Thoracic aorta (tissue), 2 donors: Measurements from ENCODE around the gene QARS1. TPM values are rescaled to one million over a fixed set of nuclear protein-coding genes. Genes with fewer than 3 reads are reported as not detected.

ENCODE experiments used
- ATAC-seq: fragments of 150-250 bp; one replicate; pipeline ENCODE4 v1.8.0; 2017; ENCODE audit warnings: low read depth; ENCODE audit not compliant: insufficient number of reproducible peaks, low FRiP score
- DNase-seq: peaks from one replicate; pipeline ENCODE4 v3.0.0-alpha.2; 2020; ENCODE audit warnings: low spot score
- H3K27ac ChIP-seq, 2 donors: fragments of 200-600 bp; sonication (generic); 1 replicate in 1 of 2; 2 replicates in 1 of 2; pipeline ENCODE4 v1.5.1; 2016; ENCODE audit warnings: mild to moderate bottlenecking in 2 of 2, moderate library complexity in 2 of 2
- H3K27me3 ChIP-seq: fragments of 200-600 bp; sonication (generic); replicated peaks from 2 replicates; pipeline ENCODE4 v1.6.0; 2016; ENCODE audit warnings: mild to moderate bottlenecking; ENCODE audit not compliant: insufficient read depth
- H3K36me3 ChIP-seq: fragments of 200-600 bp; sonication (generic); one replicate; pipeline ENCODE4 v1.5.1; 2016
- H3K4me1 ChIP-seq, 2 donors: fragments of 200-600 bp; sonication (generic); 1 replicate in 1 of 2; 2 replicates in 1 of 2; pipeline versions ENCODE4 v1.5.1 to v1.6.0; 2016; ENCODE audit warnings: low read depth in 2 of 2, mild to moderate bottlenecking in 1 of 2; ENCODE audit not compliant: control insufficient read depth in 1 of 2
- H3K4me3 ChIP-seq: fragments of 200-600 bp; sonication (generic); 2 replicates; pipeline ENCODE4 v1.5.1; 2016; ENCODE audit warnings: mild to moderate bottlenecking
- H3K9me3 ChIP-seq: fragments of 200-600 bp; sonication (generic); 2 replicates; pipeline ENCODE4 v1.5.1; 2016
- CTCF ChIP-seq: fragments of 200-600 bp; sonication (generic); IDR thresholded peaks from one replicate; pipeline ENCODE4 v1.5.1; 2019; ENCODE audit warnings: antibody characterized with exemption
- total RNA-seq, 2 donors: library from RNA; depleted of rRNA; stranded (reverse); fragments of >200 nt; gene quantifications; one replicate each; pipeline versions ENCODE4 v1.1.0 to v1.2.3, GENCODE V29; 2016

Gene QARS1
- total RNA-seq, 2 donors from 2014 or later = 143 to 179 TPM

DNA sequence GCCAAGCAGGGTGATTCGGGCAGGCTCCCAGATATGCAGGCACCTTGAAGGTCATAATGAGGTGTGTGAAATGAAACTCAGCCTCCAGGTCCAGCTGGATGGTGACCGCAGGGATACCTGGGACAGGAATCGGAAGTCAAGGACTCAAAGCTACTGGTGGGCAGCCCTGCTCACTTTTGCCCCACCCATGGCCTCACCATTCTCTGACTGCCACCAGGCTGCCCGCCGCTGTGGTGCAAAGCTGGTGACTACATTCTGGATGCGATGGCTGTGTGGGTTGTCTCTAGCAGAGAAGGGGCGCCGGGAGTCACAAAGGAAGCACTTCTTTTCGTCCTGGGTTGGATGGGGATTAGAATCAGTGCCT lies 27.5 kb upstream of the QARS1 start:
- no peak for TF ChIP-seq CTCF
- Histone ChIP-seq H3K27me3 (no peaks in the 10 kb centered on the region), H3K36me3 (peaks cover 22% of the 10 kb centered on the region), H3K4me1 (peaks cover 14 to 41% of the 10 kb centered on the region in 2 donors), H3K27ac (peak overlapping the region; percentile 88 to 94), H3K4me3 (peak overlapping the region; percentile 84), H3K9me3 (no peaks in the 10 kb centered on the region)
- ATAC-seq (no peak), DNase-seq (no peak)

DNA sequence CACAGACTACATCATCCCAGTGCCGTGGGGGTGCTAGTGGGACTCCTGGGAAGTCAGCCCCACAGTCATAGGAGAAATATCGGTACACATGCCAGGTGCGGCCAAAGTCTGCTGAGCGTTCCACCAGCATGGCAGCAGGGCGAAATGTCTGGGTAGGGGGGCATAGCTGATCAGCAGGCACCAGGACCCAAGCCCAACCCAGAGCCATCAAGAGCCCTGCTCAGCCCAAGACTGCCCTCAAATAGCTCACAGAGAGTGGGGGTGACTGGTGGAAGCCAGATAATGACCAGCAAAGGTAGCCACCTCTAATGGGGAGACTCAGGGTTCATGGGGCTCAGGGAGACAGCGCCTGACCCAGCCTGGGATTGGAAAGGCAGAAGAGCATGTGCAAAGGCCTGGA lies 27.0 kb upstream of the QARS1 start:
- Histone ChIP-seq H3K9me3 (no peaks in the 10 kb centered on the region), H3K36me3 (peaks cover 22% of the 10 kb centered on the region), H3K27ac (peak overlapping the region; percentile 88 to 94), H3K27me3 (no peaks in the 10 kb centered on the region), H3K4me3 (peak overlapping the region; percentile 84), H3K4me1 (peaks cover 14 to 41% of the 10 kb centered on the region in 2 donors)
- DNase-seq (no peak), ATAC-seq (no peak)
- TF ChIP-seq CTCF = no peak

DNA sequence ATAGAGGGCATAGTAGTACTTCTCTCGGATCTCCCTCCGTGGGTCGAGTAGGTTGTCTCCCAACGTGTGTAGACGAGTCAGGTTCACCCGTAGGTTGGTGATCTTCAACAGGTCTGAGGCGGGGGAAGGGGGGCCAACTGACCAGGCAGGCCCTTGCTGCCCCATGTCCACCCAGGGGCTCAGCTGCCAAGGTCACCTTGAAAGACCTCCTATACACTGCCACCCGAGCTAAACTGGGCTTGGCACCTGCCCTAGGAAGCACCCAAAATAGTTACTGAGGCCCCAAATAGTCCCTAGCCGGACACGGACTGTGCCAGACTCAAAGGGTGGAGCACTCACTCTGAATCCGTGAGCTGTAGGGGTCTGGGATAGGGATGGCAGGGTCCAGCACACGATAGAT lies 26.5 kb upstream of the QARS1 start:
- H3K27me3 ChIP-seq = no peaks in the 10 kb centered on the region
- H3K9me3 ChIP-seq = no peaks in the 10 kb centered on the region
- H3K4me3 ChIP-seq = peak overlapping the region; percentile 84
- peaks cover 14 to 41% of the 10 kb centered on the region in 2 donors for H3K4me1 ChIP-seq
- TF ChIP-seq CTCF = no peak
- H3K27ac ChIP-seq = peak overlapping the region; percentile 15 to 88
- DNase-seq (no peak), ATAC-seq (no peak)
- peaks cover 26% of the 10 kb centered on the region for H3K36me3 ChIP-seq

GRCh38 chr3:49124991-49125670 lies 20.6 kb upstream of the QARS1 start:
- H3K4me1 ChIP-seq = peaks cover 0 to 15% of the 10 kb centered on the region in 2 donors
- no peaks in the 10 kb centered on the region for H3K9me3 ChIP-seq
- ATAC-seq (no peak), DNase-seq (no peak)
- no peak for TF ChIP-seq CTCF
- no peak overlapping the region for H3K27ac ChIP-seq
- H3K36me3 ChIP-seq = peaks cover 64% of the 10 kb centered on the region
- H3K4me3 ChIP-seq = no peak overlapping the region
- no peaks in the 10 kb centered on the region for H3K27me3 ChIP-seq

GRCh38 chr3:49124203-49124602 lies 19.6 kb upstream of the QARS1 start:
- Histone ChIP-seq H3K9me3 (no peaks in the 10 kb centered on the region), H3K27me3 (no peaks in the 10 kb centered on the region), H3K4me1 (peaks cover 9 to 15% of the 10 kb centered on the region in 2 donors), H3K4me3 (no peak overlapping the region), H3K36me3 (peaks cover 56% of the 10 kb centered on the region), H3K27ac (no peak overlapping the region)
- TF ChIP-seq CTCF = no peak
- DNase-seq (no peak), ATAC-seq (no peak)
